NCI-H2227 treated with DMSO at 0.1 percent for 48 hours (cell line): Measurements from ENCODE around the gene RAB23.
"Not testable (repeated sequence)": the region's sequence is repeated elsewhere in the genome, so short reads cannot be mapped to it uniquely, and the experiment has no call there.

Source experiments
- DNase-seq: peaks from one replicate; lab custom pipeline; 2025; lab: John Stamatoyannopoulos, UW

The RAB23 gene

GRCh38 chr6:57243526-57243925 is 21.4 kb upstream of the RAB23 start:
- not testable (repeated sequence) for DNase-seq

- DNase-seq = no peak
Measured at GRCh38 chr6:57242505-57242904, 20.4 kb upstream of the RAB23 start.

- DNase-seq = no peak
Measured at GRCh38 chr6:57226221-57226620, 4.1 kb upstream of the RAB23 start.

- no peak for DNase-seq
Measured at GRCh38 chr6:57224769-57225515, 2.8 kb upstream of the RAB23 start.

GRCh38 chr6:57222743-57223077 is 603 bp upstream of the RAB23 start:
- no peak for DNase-seq

DNA sequence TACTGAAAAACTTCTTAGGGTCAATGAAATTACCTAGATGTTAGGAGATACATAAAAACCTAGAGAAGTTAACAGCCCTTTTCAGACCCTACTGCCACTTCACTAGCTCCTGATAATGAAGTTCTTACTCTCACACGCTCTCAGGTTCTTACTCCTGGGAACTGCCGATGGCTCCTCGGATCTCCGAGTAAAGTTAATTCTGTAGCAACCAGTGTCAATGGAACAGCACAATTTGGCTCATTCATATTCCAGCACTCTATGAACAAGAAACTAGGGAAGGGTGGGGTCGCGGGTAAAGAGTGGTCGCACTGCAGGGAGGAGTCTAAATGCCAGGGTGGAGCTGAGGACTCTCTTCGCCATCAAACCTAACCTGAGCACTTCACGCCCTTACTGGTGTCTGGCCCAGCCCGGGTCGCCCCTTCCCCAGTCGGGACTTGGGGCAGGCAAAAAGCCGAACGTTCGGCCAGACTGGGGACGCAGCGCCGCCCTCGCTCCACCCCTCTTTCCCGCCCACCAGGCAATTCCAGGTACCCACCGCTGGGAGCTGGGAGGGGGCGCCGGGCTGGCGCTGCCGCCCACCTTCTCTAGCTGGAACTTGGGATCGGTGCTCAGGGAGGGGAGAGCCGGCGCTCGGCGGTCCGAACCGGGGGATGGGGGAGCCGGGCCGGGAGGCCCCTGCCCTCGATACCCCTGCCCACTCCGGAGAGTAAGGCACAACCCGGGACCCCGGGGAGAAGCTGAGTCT is 744 bp downstream of the RAB23 start:
- DNase-seq = peak; percentile 23

GRCh38 chr6:57220083-57220703 is 1.9 kb downstream of the RAB23 start:
- no peak for DNase-seq

DNA sequence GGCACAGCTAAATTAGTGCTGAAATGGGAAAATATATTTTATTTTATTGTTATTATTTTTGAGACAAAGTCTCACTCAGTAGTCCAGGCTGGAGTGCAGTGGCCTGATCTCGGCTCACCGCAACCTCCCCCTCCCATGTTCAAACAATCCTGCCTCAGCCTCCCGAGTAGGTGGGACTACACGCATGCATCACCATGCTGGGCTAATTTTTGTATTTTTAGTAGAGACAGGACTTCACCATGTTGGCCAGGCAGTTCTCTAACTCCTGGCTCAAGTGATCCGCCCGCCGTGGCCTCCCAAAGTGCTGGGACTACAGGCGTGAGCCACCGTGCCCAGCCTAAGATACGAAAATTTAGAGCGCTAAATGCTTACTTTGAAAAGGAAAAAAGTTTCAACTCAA is 4.8 kb downstream of the RAB23 start:
- no peak for DNase-seq

DNA sequence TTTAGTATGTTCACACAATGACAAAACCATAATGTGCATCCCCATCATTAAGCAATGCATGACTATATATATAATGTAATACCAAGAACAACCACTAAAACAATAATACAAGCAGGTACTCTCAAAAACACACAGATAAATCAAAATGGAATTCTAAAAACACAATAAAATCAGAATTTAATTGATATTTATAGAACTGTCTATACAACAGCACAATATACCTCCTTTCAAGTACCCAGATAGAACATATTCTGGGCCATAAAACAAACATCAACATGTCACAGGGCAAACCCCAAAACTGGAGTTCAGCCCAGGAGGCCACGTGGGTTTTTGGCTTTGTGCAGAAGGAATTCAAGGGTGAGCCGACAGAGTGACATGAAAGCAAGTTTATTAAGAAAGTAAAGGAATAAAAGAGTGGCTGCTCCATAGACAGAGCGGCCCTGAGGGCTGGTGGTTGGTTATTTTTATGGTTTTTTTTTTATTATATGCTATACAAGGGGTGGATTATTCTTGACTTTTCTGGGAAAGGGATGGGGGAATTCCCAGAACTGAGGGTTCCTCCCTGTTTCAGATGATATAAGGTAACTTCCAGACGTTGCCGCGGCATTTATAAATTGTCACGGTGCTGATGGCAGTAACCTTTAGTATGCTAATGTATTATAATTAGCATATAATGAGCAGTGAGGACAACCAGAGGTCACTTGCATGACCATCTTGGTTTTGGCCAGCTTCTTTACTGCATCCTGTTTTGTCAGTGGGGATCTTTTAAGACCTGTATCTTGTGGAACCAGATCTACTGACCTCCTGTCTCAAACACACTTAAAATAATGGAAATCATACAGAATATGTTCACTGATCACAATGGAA is 5.6 kb downstream of the RAB23 start:
- no peak for DNase-seq

GRCh38 chr6:57215260-57215659 is 6.8 kb downstream of the RAB23 start:
- no peak for DNase-seq

DNA sequence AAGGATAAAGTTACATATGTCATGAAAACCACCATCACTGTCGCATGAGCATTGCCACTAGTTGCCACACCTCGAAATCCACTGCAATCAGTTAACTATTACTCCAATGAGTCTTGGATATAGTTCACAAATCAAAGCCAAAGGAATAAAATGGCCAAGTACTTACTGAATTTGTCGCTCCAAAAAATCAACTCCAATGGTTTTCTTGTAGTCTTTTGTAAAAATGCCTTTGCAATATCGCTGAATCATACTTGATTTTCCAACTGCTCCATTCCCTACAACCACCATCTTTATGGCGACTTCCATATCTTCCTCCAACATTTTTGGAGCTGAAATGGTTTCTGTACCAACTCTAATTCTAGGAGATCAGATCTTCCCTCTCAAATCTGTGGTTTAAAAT is 12.0 kb downstream of the RAB23 start:
- DNase-seq = no peak

- no peak for DNase-seq
Measured at GRCh38 chr6:57209030-57209429, 13.1 kb downstream of the RAB23 start.

DNA sequence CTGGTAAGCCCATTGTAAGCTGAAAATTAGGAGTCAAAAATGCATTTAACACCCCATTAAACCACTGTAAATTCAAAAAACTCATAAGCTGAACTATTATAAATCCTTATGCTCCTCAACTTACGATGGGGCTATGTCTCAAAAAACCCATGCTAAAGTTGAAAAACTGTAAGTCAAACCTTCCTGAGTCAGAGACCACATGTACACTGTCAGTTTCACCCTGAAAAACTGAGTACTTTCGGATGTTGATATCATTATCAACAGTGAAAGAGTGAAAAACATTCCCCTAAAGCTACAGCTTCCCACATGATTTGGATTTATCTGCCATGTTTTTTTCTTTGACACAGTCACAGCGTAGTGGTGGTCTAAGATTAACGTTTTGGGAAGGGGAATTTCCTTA is 14.2 kb downstream of the RAB23 start:
- no peak for DNase-seq

DNA sequence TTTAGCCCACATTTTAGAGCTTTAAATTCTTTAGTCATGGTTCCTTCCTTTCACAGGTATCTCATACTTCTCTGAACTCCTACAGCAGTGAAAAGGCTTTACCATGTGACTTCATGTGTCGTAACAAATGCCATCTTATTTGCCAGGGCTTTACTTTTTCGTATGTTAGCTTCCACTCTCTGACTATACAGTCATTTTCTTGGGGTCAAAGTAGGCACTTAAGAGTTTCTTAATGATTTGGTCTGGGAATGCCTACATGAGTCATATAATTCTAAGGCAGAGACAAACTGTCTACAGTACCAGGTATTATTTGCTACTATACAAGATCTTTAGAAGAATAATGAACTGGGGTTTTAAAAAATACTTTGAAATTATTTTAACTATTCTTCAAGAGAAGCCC is 15.0 kb downstream of the RAB23 start:
- no peak for DNase-seq

- DNase-seq = no peak
Measured at GRCh38 chr6:57205550-57206328, 16.4 kb downstream of the RAB23 start.

DNA sequence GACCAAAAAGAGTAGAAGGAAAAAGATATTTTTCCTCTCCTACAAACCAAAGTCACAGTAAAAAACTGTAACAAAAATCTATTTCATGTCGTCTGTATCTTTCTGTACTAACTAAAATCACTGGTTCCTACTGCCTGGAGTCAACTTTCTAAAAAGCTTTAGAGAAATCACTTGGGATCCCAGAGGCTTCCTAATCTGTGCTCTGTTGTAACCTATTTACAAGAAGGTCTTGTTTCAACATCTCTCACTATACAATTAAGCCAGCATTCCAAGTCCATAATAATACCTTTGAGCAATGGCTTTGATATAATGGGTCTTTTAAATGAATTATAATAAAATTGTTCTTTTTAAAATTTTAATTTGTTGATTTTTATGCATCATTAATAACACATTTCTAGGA is 20.4 kb downstream of the RAB23 start:
- no peak for DNase-seq

GRCh38 chr6:57198926-57199636 is 23.0 kb downstream of the RAB23 start:
- no peak for DNase-seq

- no peak for DNase-seq
Measured at GRCh38 chr6:57195457-57195856, 26.6 kb downstream of the RAB23 start.

GRCh38 chr6:57193177-57193576 is 28.9 kb downstream of the RAB23 start:
- DNase-seq = no peak

DNA sequence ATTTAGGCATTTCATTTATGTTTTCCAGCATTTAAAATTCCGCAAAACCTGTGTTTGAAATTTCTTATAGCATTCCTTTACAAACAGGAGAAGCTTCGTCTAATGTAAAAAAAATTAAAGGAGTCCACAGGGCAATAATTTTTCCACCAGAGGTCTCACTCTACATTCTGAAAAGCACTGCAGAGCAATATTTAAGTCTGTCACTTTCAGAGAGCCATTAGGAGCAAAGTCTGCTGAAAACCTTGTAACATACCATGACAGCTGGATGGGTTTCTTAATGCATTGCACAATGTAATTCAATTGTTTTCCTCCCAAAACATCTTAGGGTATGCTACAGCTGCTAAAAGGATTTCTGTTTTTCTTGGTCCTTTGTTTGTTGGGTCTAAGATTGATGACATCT is 32.0 kb downstream of the RAB23 start:
- DNase-seq = no peak

- DNase-seq = no peak
Measured at GRCh38 chr6:57183336-57183735, 38.8 kb downstream of the RAB23 start.
